ENCODE results near the gene RNU5B-1. TPM values are rescaled to one million over a fixed set of nuclear protein-coding genes. Genes with fewer than 3 reads are reported as not detected.

The RNU5B-1 gene
- total and polyA plus RNA-seq, 2 of the 8 experiments (the other 6 are each of a cell fraction or from before 2014, with no cell fraction given) = not detected

DNA sequence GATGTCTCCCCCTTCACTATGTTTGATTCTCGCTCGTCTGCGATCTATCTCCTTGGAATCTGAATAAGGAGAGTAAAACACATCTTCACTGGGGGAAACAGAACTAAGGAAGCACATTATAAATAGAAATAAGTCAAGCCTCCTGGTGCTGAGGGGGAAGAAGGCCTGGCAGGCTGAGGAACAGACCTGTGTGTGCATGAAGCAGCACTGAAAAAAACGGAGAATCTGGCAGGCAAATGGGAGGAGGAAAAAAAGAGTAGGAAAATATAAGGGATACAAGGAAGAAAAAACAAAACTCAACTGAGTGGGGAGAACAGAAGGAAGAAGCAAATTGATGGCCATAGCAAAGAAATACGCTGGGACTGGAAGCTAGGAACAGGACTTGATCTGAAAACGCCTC, 43.5 kb upstream of the RNU5B-1 start:
- no peak overlapping the region for H2BK12ac ChIP-seq (ENCODE audit: low read depth, low read length)
- peaks cover 3 to 10% (median 4%) of the 10 kb centered on the region in 4 experiments; a peak in 5 of 7 replicates for H3K4me1 ChIP-seq (replicated peaks in 1 of 4; ENCODE audit: control insufficient read depth in 3 of 4, insufficient read depth in 4 of 4, low read length in 3 of 4)
- POLR2A ChIA-PET (ENCODE audit: partially characterized antibody) = interaction anchor here (0.7 kb wide), 1 partner anchor 1573 kb away, joined by 3 read pairs; no protein-coding TSS in a partner anchor
- no peaks in the 10 kb centered on the region for H3K79me2 ChIP-seq (ENCODE audit: control insufficient read depth in 1 of 2, insufficient read depth in 2 of 2, low read length in 2 of 2)
- H3K9ac ChIP-seq (replicated peaks in 1 of 4; ENCODE audit: extremely low read depth in 1 of 4, low read depth in 3 of 4, low read length in 3 of 4) = no peak overlapping the region
- no peaks in the 10 kb centered on the region for H4K20me1 ChIP-seq (replicated peaks in 1 of 2; ENCODE audit: control insufficient read depth in 1 of 2, insufficient read depth in 2 of 2, low read length in 2 of 2)
- no peaks in the 10 kb centered on the region for H3K23me2 ChIP-seq (ENCODE audit: low read depth, low read length)
- H4K5ac ChIP-seq (ENCODE audit: insufficient read length, low read depth, low read length) = no peak overlapping the region
- H3K27me3 ChIP-seq (replicated peaks in 1 of 4; ENCODE audit: control insufficient read depth in 3 of 4, extremely low read depth in 1 of 4, insufficient read depth in 3 of 4, low read length in 3 of 4) = no peaks in the 10 kb centered on the region
- no peak overlapping the region for H2BK5ac ChIP-seq (ENCODE audit: low read depth, low read length)
- H3K23ac ChIP-seq (ENCODE audit: insufficient read length) = no peak overlapping the region
- H2BK15ac ChIP-seq (ENCODE audit: low read length) = no peak overlapping the region
- no peak overlapping the region for H3K4ac ChIP-seq (replicated peaks; ENCODE audit: insufficient read length, low read depth, low read length)
- DNase-seq (ENCODE audit: low read depth in 1 of 2, low spot score in 2 of 2) = no peak
- H2BK120ac ChIP-seq (replicated peaks; ENCODE audit: low read depth, low read length) = no peak overlapping the region
- H3K18ac ChIP-seq (ENCODE audit: extremely low read depth, low read length) = no peak overlapping the region
- no peak overlapping the region for H2BK20ac ChIP-seq (ENCODE audit: low read length)
- no peaks in the 10 kb centered on the region; the same call in 1 of the 2 replicates for H3K79me1 ChIP-seq (ENCODE audit: low read depth, low read length)
- 92% methylated on average over 6 of the region's 6 CpGs; no CpG with 5 or more reads in 1 of the 2 experiments for WGBS, 2 experiments (ENCODE audit: extremely low coverage in 1 of 2, insufficient coverage in 1 of 2, insufficient read length in 1 of 2, insufficient replicate concordance in 2 of 2, low coverage in 1 of 2, low lambda C conversion rate in 2 of 2, missing lambda C conversion rate in 1 of 2)
- H2AFZ ChIP-seq (ENCODE audit: low read length) = no peak overlapping the region
- no peak overlapping the region for H3K4me2 ChIP-seq (ENCODE audit: insufficient read depth in 1 of 2, low read depth in 2 of 2, low read length in 2 of 2)
- no peak for FAIRE-seq
- CTCF ChIA-PET (ENCODE audit: partially characterized antibody) = interaction anchor here (0.9 to 3.0 kb wide), 3 partner anchors 10 to 66 kb away, joined by 3 to 29 read pairs (median 4); partner anchors contain the start of gene CILP
- no peaks in the 10 kb centered on the region for H3K36me3 ChIP-seq (ENCODE audit: control insufficient read depth in 2 of 4, insufficient read depth in 4 of 4, low read length in 3 of 4)
- no peaks in the 10 kb centered on the region for H3K9me3 ChIP-seq (ENCODE audit: insufficient read depth in 2 of 2, low read depth in 1 of 2, low read length in 1 of 2)
- H4K91ac ChIP-seq (replicated peaks; ENCODE audit: insufficient read length, low read length) = no peak overlapping the region
- no peak for TF ChIP-seq ASH2L (IDR thresholded peaks at IDR 0.05; ENCODE audit: low read length)
- TF ChIP-seq POU5F1 (IDR thresholded peaks at IDR 0.05; ENCODE audit: low read depth, low read length) = no peak
- no peak for TF ChIP-seq KDM5A (IDR thresholded peaks at IDR 0.05; ENCODE audit: low read length)
- no peak for TF ChIP-seq FOSL1 (IDR thresholded peaks at IDR 0.05; ENCODE audit: insufficient read depth, low read depth, low read length)
- TF ChIP-seq POLR2A (IDR thresholded peaks at IDR 0.05; ENCODE audit: control extremely low read depth in 1 of 2, low read depth in 2 of 2, low read length in 2 of 2) = no peak
- no peak for TF ChIP-seq SAP30 (IDR thresholded peaks at IDR 0.05; ENCODE audit: insufficient read depth, insufficient replicate concordance, low read length)
- TF ChIP-seq GTF2F1 (IDR thresholded peaks at IDR 0.05; ENCODE audit: borderline replicate concordance, low read depth, low read length) = no peak
- no peak for TF ChIP-seq SUZ12 (IDR thresholded peaks at IDR 0.05; ENCODE audit: low read length)
- H3K14ac ChIP-seq (ENCODE audit: insufficient read length) = no peak overlapping the region
- H3K4me3 ChIP-seq (ENCODE audit: extremely low read depth in 1 of 4, insufficient read depth in 2 of 4, low read depth in 3 of 4, low read length in 4 of 4) = no peak overlapping the region
- H3K27ac ChIP-seq (ENCODE audit: low read depth, low read length) = no peak overlapping the region
- H2AK5ac ChIP-seq (ENCODE audit: low read depth, low read length) = no peak overlapping the region
- no peak overlapping the region for H3K56ac ChIP-seq (replicated peaks; ENCODE audit: insufficient read length, low read depth, low read length)
- H4K8ac ChIP-seq (ENCODE audit: extremely low read depth, insufficient read depth, low read length) = no peak overlapping the region
